Measurements from ENCODE around the gene PPP2R5D. TPM values are rescaled to one million over a fixed set of nuclear protein-coding genes. Genes with fewer than 3 reads are reported as not detected.
A peak's percentile ranks its signal among the peaks of the same experiment; 100 is the strongest.

Gene PPP2R5D
- polyA plus RNA-seq, 3 donors, result 10.3 to 24.9 (median 14.9) TPM

GRCh38 chr6:42978487-42978838 is 5.9 kb upstream of the PPP2R5D start:
- DNase-seq, result no peak
- intact Hi-C loops (cut with micrococcal nuclease), result loop anchor here (5.0 kb wide), 3 partner anchors 34 to 46 kb away; partner anchors contain the start of genes KLHDC3 (in 2 of the 2) and MEA1 (in 2 of the 2)
- H3K4me1 Mint-ChIP-seq, result peaks cover 31% of the 10 kb centered on the region
- H3K4me3 Mint-ChIP-seq, result peak overlapping the region; percentile 86 to 91
- Histone ChIP-seq H3K9me3 (replicated peaks in 1 of 2; ENCODE audit: control insufficient read depth in 1 of 2, insufficient read depth in 1 of 2, low read length in 2 of 2) (no peaks in the 10 kb centered on the region), H3K27ac (ENCODE audit: low read depth in 1 of 2, low read length in 2 of 2) (peak overlapping the region; percentile 47 to 93), H3K27me3 (ENCODE audit: control insufficient read depth in 2 of 2, insufficient read depth in 2 of 2, low read length in 2 of 2) (no peaks in the 10 kb centered on the region), H3K9ac (ENCODE audit: insufficient read depth, low read length, poor library complexity, severe bottlenecking) (peak overlapping the region; percentile 97), H3K79me2 (ENCODE audit: insufficient read depth, low read length) (peaks cover 34% of the 10 kb centered on the region), H2AFZ (ENCODE audit: insufficient read depth, low read depth, low read length, poor library complexity, severe bottlenecking) (peak overlapping the region; percentile 99), H4K20me1 (ENCODE audit: insufficient read depth, low read length) (peaks cover 6% of the 10 kb centered on the region), H3K4me3 (replicated peaks in 1 of 3; ENCODE audit: low read depth in 2 of 3, low read length in 3 of 3) (peak overlapping the region; percentile 70 to 92 (median 91)), H3K4me2 (replicated peaks; ENCODE audit: extremely low read depth, low read length, poor library complexity, severe bottlenecking) (peak overlapping the region; percentile 97), H3K4me1 (ENCODE audit: control insufficient read depth in 1 of 2, insufficient read depth in 2 of 2, low read length in 2 of 2) (peaks cover 23 to 26% of the 10 kb centered on the region in 2 donors), H3K36me3 (replicated peaks in 1 of 2; ENCODE audit: control insufficient read depth in 1 of 2, insufficient read depth in 2 of 2, low read length in 2 of 2) (peaks cover 0 to 6% of the 10 kb centered on the region in 2 donors)
- TF ChIP-seq CTCF (IDR thresholded peaks at IDR 0.05), result no peak
- WGBS (ENCODE audit: insufficient coverage), result 1% methylated on average over 28 of the region's 28 CpGs
- H3K27ac Mint-ChIP-seq, result peak overlapping the region in 6 of 7 donors; percentile 57 to 92 (median 88)
- no peaks in the 10 kb centered on the region for H3K27me3 Mint-ChIP-seq (ENCODE audit: low read depth in 3 of 3)
- no peaks in the 10 kb centered on the region for H3K9me3 Mint-ChIP-seq
- H3K36me3 Mint-ChIP-seq, result peaks cover 4 to 18% of the 10 kb centered on the region in 2 donors

- no peaks in the 10 kb centered on the region for H3K27me3 Mint-ChIP-seq (ENCODE audit: low read depth in 3 of 3)
- H3K36me3 ChIP-seq (replicated peaks in 1 of 2; ENCODE audit: control insufficient read depth in 1 of 2, insufficient read depth in 2 of 2, low read length in 2 of 2), result peaks cover 0 to under 1% of the 10 kb centered on the region in 2 donors
- DNase-seq, result peak; percentile 72 to 84 (median 82)
- peak within 1 kb of the TSS; percentile 97 for H3K9ac ChIP-seq (ENCODE audit: insufficient read depth, low read length, poor library complexity, severe bottlenecking)
- H3K79me2 ChIP-seq (ENCODE audit: insufficient read depth, low read length), result peaks cover 34% of the 10 kb centered on the region
- H3K9me3 Mint-ChIP-seq, result no peaks in the 10 kb centered on the region
- H3K4me3 Mint-ChIP-seq, result peak within 1 kb of the TSS; percentile 94 to 96
- intact Hi-C loops (cut with micrococcal nuclease), result loop anchor here (5.0 kb wide), 3 partner anchors 33 to 47 kb away; partner anchors contain the start of genes KLHDC3 (in 2 of the 2) and MEA1 (in 2 of the 2)
- H3K4me1 ChIP-seq (ENCODE audit: control insufficient read depth in 1 of 2, insufficient read depth in 2 of 2, low read length in 2 of 2), result peaks cover 28 to 31% of the 10 kb centered on the region in 2 donors
- WGBS (ENCODE audit: insufficient coverage), result under 1% methylated on average over 58 of the region's 59 CpGs
- H3K27ac ChIP-seq (ENCODE audit: low read depth in 1 of 2, low read length in 2 of 2), result peak within 1 kb of the TSS; percentile 47 to 93
- no peaks in the 10 kb centered on the region for H3K27me3 ChIP-seq (ENCODE audit: control insufficient read depth in 2 of 2, insufficient read depth in 2 of 2, low read length in 2 of 2)
- H3K36me3 Mint-ChIP-seq, result peaks cover 1 to 13% of the 10 kb centered on the region in 2 donors
- peaks cover 35% of the 10 kb centered on the region for H3K4me1 Mint-ChIP-seq
- peak within 1 kb of the TSS; percentile 97 for H3K4me2 ChIP-seq (replicated peaks; ENCODE audit: extremely low read depth, low read length, poor library complexity, severe bottlenecking)
- H2AFZ ChIP-seq (ENCODE audit: insufficient read depth, low read depth, low read length, poor library complexity, severe bottlenecking), result peak within 1 kb of the TSS; percentile 99
- peak within 1 kb of the TSS; percentile 70 to 92 (median 91) for H3K4me3 ChIP-seq (replicated peaks in 1 of 3; ENCODE audit: low read depth in 2 of 3, low read length in 3 of 3)
- TF ChIP-seq CTCF (IDR thresholded peaks at IDR 0.05), result no peak
- peaks cover 6% of the 10 kb centered on the region for H4K20me1 ChIP-seq (ENCODE audit: insufficient read depth, low read length)
- H3K27ac Mint-ChIP-seq, result peak within 1 kb of the TSS; percentile 89 to 96 (median 93)
- H3K9me3 ChIP-seq (replicated peaks in 1 of 2; ENCODE audit: control insufficient read depth in 1 of 2, insufficient read depth in 1 of 2, low read length in 2 of 2), result no peaks in the 10 kb centered on the region
Observed at GRCh38 chr6:42978839-42979522, 5.4 kb upstream of the PPP2R5D start, which contains the start of gene PEX6. PEX6 (minus strand) TSS chr6:42979181; CDS start chr6:42979150, 31 bp downstream.

Measured in CD14-positive monocyte (primary cell).